ENCODE measurements around the gene FAM193A.

FAM193A gene

DNA sequence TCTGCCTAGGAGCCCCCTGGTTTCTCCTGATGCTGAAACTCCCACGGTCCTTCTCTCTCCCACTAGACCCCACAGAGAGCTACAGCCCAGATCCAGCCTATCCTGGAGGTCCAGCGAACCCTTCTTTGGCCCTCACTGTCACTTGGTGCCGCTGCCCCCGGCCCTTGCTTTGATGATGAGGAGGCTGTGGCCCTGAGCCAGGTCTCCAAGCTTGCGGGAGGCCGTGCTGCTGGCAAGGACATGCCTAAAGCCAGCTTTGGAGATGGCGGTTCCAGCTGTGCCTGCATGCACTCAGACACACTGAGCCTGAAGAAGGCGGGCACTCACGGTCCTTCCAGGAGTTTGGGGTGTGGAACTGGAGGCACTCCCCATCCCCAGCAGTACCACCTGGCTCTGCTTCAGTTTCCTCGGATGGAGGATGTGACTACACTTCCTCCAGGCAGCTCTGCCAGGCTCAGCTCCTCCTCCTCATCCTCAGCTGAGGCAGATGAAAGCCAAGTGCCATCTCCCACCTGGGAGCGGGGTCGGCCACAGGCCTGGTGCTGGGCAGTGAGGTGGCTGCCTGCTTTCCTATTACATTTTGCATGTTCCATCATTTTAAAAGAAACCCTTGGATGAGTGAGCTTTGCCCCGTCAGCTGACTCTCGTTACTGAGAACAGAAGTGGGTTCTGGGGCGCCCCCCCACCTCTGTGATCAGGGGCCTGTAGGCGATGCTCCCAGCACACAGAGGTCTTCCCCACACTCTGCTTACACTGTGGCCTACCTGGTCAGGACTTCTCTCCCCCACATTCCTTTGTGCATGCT lies 210.6 kb downstream of the FAM193A start:
- H3K4me3 ChIP-seq (replicated peaks in 1 of 2; ENCODE audit: low read depth in 2 of 2, low read length in 2 of 2): no peak overlapping the region
- DNase-seq (ENCODE audit: low read depth in 2 of 2): no peak
- TF ChIP-seq, protein P1, sequence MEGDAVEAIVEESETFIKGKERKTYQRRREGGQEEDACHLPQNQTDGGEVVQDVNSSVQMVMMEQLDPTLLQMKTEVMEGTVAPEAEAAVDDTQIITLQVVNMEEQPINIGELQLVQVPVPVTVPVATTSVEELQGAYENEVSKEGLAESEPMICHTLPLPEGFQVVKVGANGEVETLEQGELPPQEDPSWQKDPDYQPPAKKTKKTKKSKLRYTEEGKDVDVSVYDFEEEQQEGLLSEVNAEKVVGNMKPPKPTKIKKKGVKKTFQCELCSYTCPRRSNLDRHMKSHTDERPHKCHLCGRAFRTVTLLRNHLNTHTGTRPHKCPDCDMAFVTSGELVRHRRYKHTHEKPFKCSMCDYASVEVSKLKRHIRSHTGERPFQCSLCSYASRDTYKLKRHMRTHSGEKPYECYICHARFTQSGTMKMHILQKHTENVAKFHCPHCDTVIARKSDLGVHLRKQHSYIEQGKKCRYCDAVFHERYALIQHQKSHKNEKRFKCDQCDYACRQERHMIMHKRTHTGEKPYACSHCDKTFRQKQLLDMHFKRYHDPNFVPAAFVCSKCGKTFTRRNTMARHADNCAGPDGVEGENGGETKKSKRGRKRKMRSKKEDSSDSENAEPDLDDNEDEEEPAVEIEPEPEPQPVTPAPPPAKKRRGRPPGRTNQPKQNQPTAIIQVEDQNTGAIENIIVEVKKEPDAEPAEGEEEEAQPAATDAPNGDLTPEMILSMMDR (IDR thresholded peaks at IDR 0.05; ENCODE audit: low read depth, low read length): no peak

DNA sequence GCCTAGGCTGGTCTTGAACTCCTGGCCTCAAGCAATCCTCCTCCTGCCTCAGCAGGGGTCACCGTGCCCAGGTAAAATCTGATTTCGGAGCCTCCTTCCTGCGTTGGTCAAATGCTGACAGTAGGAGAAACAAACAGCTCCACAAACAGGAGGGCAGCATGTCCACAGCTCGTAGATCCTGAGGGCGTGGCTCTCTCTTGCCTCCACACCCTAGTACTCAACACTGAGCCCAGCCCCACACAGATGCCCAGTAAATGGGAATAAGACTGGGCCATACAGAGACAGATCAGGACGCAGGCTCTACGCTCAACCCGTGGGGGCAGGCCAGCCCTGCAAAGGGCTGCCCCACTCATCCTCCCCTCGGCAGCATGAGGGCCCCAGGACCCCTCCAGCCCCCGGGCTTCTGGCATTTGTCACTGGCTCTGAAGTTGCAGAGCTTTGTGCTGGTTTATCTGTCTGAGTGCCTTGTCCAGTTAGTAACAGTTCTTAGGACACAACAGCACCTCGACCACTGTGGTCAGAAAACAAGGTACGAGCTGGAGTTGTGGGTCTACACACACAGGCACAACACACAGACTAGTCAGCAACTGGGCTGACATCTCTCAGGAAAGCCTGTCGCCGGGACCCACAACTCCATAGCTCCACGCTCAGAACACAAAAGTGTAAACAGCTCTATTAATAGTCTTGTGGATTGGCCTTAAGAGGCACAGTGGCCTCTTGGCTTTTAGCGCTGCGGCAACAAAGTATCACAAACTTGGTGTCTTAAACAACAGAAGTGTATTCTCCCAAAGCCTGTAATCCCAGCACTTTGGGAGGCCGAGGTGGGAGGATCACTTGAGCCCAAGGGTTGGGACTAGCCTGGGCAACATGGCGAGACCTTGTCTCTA lies 214.5 kb downstream of the FAM193A start:
- DNase-seq (ENCODE audit: low read depth in 2 of 2): no peak
- no peak overlapping the region for H3K4me3 ChIP-seq (replicated peaks in 1 of 2; ENCODE audit: low read depth in 2 of 2, low read length in 2 of 2)
- TF ChIP-seq, protein P1 (IDR thresholded peaks at IDR 0.05; ENCODE audit: low read depth, low read length): no peak

DNA sequence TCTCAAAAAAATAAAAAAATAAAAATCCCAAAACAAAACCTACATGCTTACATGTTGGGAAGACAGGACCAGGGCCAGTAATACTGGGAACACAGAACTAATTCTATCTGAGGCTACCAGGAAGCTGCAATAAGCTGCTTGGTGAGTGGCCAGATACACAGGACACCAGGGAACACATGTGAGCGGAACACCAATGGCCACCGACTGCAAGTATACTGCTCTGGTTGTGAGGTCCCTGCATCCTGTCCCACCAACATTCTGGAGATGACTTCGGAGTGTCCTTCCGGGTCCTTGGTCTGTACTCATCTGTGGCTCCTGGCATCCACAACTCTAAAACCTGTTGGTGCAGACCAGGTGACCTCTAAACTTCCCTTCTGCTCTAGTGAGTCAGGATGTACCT lies 217.0 kb downstream of the FAM193A start:
- TF ChIP-seq, protein P1 (IDR thresholded peaks at IDR 0.05; ENCODE audit: low read depth, low read length): no peak
- H3K4me3 ChIP-seq (replicated peaks in 1 of 2; ENCODE audit: low read depth in 2 of 2, low read length in 2 of 2): no peak overlapping the region
- DNase-seq (ENCODE audit: low read depth in 2 of 2): no peak

DNA sequence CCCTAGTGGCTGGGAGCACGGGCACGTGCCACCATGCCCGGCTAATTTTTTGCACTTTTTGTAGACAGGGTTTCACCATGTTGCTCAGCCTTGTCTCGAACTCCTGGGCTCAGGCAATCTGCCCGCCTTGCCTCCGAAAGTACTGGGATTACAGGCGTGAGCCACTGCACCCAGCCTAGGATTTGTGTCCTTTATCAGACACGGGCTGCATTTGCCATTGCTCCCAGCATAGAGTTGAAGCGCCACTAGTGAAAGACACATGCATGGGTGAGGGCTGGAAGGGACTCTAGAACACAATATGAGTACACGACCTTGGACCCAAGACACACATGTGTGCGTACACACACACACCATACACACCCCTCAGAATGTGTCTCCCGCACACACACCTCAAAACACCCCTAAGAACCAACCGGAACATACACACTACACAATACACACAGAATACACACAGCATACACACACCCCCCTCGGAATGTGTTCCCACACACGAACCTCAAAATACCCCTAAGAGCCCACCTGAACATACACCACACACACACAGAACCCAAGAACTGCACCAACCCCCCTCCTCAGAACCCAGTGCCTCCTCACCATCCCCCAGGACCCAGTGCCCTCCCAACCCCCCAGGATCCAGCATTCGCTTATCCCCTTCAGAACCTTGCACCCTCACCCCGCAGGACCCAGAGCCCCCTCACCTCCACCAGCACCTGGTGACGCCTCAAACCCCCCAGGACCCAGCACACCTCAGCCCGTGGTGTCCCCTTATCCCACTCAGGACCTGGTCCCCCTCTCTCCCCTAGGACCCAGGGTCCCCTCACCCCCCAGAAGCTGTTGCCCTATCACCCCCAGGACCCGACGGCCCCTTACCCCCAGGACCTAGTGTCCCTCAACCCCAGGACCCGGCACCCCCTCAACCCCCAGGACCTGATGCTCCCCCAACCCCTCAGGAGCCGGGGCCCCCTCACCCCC lies 218.7 kb downstream of the FAM193A start:
- TF ChIP-seq, protein P1 (IDR thresholded peaks at IDR 0.05; ENCODE audit: low read depth, low read length): no peak
- no peak for DNase-seq (ENCODE audit: low read depth in 2 of 2)

DNA sequence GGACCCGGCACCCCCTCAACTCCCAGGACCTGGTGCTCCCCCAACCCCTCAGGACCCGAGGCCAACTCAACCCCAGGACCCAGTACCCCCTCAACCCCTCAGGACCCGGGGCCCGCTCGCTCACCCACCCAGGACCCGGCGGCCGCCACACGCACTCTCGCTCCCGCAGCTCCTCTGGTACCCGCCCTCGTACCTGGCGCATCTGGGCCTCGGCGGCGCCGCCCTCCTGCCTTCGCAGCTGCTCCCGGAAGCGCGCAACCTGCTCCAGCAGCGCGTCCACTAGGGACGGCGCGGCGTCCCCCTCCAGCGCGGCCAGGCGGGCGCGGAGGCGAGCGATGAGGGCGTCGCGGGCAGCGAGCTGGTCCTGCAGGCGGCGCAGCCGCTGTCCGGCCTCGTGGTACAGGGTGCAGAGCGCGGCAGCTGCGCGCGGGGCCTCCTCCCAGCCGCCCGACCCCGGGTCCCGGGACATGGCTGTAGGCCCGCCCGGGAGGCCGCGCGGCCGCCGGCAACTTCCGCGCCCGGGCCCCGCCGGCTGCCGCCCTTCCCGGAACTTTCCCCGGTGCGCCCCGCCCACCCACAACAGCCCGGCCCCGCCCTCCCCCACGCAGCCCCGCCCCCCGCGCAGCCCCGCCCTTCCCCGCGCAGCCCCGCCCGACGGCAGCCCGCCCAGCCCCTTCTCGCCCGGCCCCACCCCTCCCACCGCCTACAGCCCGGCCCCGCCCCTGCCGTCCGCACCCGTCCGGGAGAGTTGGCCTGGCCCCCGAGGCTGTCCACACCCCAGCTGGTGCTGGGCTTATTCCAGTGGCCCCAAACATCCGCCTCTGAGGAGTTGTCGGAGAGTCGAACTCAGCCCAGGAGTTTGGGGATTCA lies 219.6 kb downstream of the FAM193A start, which contains the start of gene TNIP2:
Gene TNIP2 (minus strand): TSS at position 516 of the 870 bp plus-strand sequence. CDS start 47 bp downstream, at position 469.
- DNase-seq (ENCODE audit: low read depth in 2 of 2): peak; percentile 74 to 92
- TF ChIP-seq, protein P1 (IDR thresholded peaks at IDR 0.05; ENCODE audit: low read depth, low read length): peak; percentile 13
- H3K4me3 ChIP-seq (replicated peaks in 1 of 2; ENCODE audit: low read depth in 2 of 2, low read length in 2 of 2): peak within 1 kb of the TSS; percentile 81 to 88

More for the DNA sequence above, 218.7 kb downstream of the FAM193A start:
- peak overlapping the region; percentile 81 to 88 for H3K4me3 ChIP-seq (replicated peaks in 1 of 2; ENCODE audit: low read depth in 2 of 2, low read length in 2 of 2)

Data from cardiac fibroblast (primary cell).